IPS-18a (cell line): ENCODE measurements around the gene GPA33.

ENCODE experiments used
- H3K27ac ChIP-seq: one replicate; pipeline ENCODE4 v1.5.1; 2013; ENCODE audit warnings: low read length
- H3K27me3 ChIP-seq: one replicate; pipeline ENCODE4 v1.6.1; 2013; ENCODE audit warnings: mild to moderate bottlenecking, low read length; ENCODE audit not compliant: control insufficient read depth, insufficient read depth
- H3K36me3 ChIP-seq: one replicate; pipeline ENCODE4 v1.6.1; 2013; ENCODE audit warnings: low read depth, low read length; ENCODE audit not compliant: control insufficient read depth
- H3K4me1 ChIP-seq: one replicate; pipeline ENCODE4 v1.6.1; 2013; ENCODE audit warnings: low read depth, low read length; ENCODE audit not compliant: control insufficient read depth
- H3K4me3 ChIP-seq: one replicate; pipeline ENCODE4 v1.5.1; 2013; ENCODE audit warnings: low read length
- H3K9ac ChIP-seq: one replicate; pipeline ENCODE4 v1.6.1; 2013; ENCODE audit warnings: mild to moderate bottlenecking, low read length, moderate library complexity
- H3K9me3 ChIP-seq: one replicate; pipeline ENCODE4 v1.6.1; 2013; ENCODE audit warnings: low read depth, low read length; ENCODE audit not compliant: control insufficient read depth

Gene GPA33

GRCh38 chr1:167115655-167116054, 25.5 kb upstream of the GPA33 start:
- no peak overlapping the region for H3K9ac ChIP-seq
- H3K4me3 ChIP-seq: no peak overlapping the region
- peaks cover 6% of the 10 kb centered on the region for H3K4me1 ChIP-seq
- no peaks in the 10 kb centered on the region for H3K36me3 ChIP-seq
- no peaks in the 10 kb centered on the region for H3K9me3 ChIP-seq
- no peak overlapping the region for H3K27ac ChIP-seq
- no peaks in the 10 kb centered on the region for H3K27me3 ChIP-seq

DNA sequence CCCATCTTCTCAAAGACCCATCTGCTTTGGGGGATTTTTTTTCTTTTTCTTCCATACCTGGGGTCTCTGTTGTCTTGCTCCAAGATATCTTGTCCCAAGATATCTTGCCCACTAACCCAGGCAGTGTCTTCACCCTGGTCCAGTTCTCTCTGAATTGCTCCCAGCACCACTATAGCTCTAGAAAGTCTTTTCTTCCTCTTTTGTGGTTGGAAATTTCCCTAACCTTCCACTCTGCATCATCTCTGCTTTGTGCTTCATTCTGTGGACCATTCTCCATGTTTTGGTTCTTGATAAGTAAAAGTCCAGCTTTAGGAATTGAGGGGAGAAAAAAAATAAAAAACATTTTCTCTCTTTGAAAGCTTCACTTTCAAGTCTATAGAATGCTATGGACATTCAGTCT, 24.5 kb upstream of the GPA33 start:
- no peaks in the 10 kb centered on the region for H3K27me3 ChIP-seq
- H3K4me3 ChIP-seq: no peak overlapping the region
- H3K36me3 ChIP-seq: no peaks in the 10 kb centered on the region
- H3K9ac ChIP-seq: no peak overlapping the region
- peaks cover 6% of the 10 kb centered on the region for H3K4me1 ChIP-seq
- no peaks in the 10 kb centered on the region for H3K9me3 ChIP-seq
- no peak overlapping the region for H3K27ac ChIP-seq

DNA sequence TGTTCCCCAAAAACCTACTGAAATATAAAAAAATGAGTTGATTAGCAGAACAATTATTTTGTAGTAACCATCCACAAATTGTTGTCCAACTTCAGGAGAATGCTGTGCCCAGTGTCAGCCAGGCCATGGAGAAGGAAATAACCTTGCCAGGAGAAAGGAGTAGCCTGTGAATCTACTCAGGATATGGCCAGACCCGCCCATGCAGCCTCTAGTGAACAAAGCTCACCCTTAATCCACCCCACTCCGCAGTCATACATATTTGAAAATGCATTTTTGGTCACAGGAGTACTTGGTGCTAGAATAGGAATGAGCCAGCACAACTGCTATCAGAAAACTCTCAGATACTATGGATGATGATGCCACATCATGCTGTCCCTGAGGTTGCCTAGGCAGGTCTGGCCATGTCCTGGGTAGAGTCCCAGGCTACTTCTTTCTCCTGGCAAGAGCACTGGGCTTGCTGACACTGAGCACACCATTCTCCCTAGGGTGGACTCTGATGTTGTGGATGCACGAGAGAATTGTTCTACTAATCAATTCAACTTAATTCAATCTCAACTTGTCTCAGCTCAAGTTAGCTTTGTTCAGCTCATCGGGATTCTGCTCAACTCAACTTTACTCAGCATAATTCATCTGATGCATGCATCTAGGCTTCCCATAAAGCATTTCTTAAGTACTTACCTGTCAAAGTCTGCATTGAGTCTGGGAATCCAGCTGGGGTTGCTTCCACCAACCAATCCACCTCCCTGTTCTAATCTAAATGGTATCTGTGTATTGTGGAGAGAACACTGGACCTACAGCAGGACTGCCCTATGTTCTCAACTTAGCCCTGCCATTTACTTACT, 21.9 kb upstream of the GPA33 start:
- peaks cover 3% of the 10 kb centered on the region for H3K4me1 ChIP-seq
- no peak overlapping the region for H3K27ac ChIP-seq
- H3K27me3 ChIP-seq: no peaks in the 10 kb centered on the region
- H3K4me3 ChIP-seq: no peak overlapping the region
- H3K9me3 ChIP-seq: no peaks in the 10 kb centered on the region
- no peaks in the 10 kb centered on the region for H3K36me3 ChIP-seq
- H3K9ac ChIP-seq: no peak overlapping the region

- H3K27me3 ChIP-seq: no peaks in the 10 kb centered on the region
- H3K9ac ChIP-seq: no peak overlapping the region
- no peaks in the 10 kb centered on the region for H3K9me3 ChIP-seq
- H3K4me3 ChIP-seq: no peak overlapping the region
- H3K4me1 ChIP-seq: peaks cover 7% of the 10 kb centered on the region
- no peak overlapping the region for H3K27ac ChIP-seq
- H3K36me3 ChIP-seq: no peaks in the 10 kb centered on the region
Measured at GRCh38 chr1:167110586-167110985, 20.4 kb upstream of the GPA33 start.

DNA sequence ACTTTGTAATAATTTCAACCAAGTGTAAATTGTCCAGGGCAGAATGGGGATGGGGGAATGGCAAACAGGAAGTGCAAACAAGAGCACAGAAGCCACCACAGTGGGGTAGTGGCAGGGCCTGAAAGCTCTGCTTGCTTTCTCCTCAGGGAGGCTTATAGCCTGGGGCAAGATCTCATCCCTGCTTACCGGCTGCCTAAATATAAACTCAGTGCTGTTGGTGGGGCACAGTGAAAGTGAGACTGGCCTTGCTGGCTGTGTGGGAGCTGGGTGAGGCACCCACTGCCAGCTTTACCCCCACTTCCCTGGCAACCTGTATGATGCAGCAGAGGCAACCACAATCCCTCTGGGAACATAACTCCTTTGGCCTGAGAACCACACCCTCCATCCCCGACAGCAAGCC, 18.9 kb upstream of the GPA33 start:
- no peaks in the 10 kb centered on the region for H3K36me3 ChIP-seq
- H3K9me3 ChIP-seq: no peaks in the 10 kb centered on the region
- H3K27ac ChIP-seq: no peak overlapping the region
- H3K27me3 ChIP-seq: no peaks in the 10 kb centered on the region
- no peak overlapping the region for H3K4me3 ChIP-seq
- H3K9ac ChIP-seq: no peak overlapping the region
- H3K4me1 ChIP-seq: peaks cover 22% of the 10 kb centered on the region

GRCh38 chr1:167107456-167107855, 17.3 kb upstream of the GPA33 start:
- Histone ChIP-seq H3K9ac (no peak overlapping the region), H3K4me3 (no peak overlapping the region), H3K27ac (no peak overlapping the region), H3K9me3 (no peaks in the 10 kb centered on the region), H3K36me3 (no peaks in the 10 kb centered on the region), H3K4me1 (peaks cover 33% of the 10 kb centered on the region), H3K27me3 (no peaks in the 10 kb centered on the region)

GRCh38 chr1:167106119-167106461, 15.9 kb upstream of the GPA33 start:
- Histone ChIP-seq H3K9ac (no peak overlapping the region), H3K27me3 (no peaks in the 10 kb centered on the region), H3K27ac (no peak overlapping the region), H3K4me1 (peaks cover 33% of the 10 kb centered on the region), H3K9me3 (no peaks in the 10 kb centered on the region), H3K4me3 (no peak overlapping the region), H3K36me3 (no peaks in the 10 kb centered on the region)

- Histone ChIP-seq H3K9ac (no peak overlapping the region), H3K27ac (no peak overlapping the region), H3K4me1 (peaks cover 33% of the 10 kb centered on the region), H3K27me3 (no peaks in the 10 kb centered on the region), H3K36me3 (no peaks in the 10 kb centered on the region), H3K9me3 (no peaks in the 10 kb centered on the region), H3K4me3 (no peak overlapping the region)
Measured at GRCh38 chr1:167105271-167106118, 15.3 kb upstream of the GPA33 start.

GRCh38 chr1:167104256-167104633, 14.1 kb upstream of the GPA33 start:
- H3K4me3 ChIP-seq: no peak overlapping the region
- H3K9me3 ChIP-seq: no peaks in the 10 kb centered on the region
- no peaks in the 10 kb centered on the region for H3K36me3 ChIP-seq
- no peak overlapping the region for H3K27ac ChIP-seq
- H3K9ac ChIP-seq: no peak overlapping the region
- H3K27me3 ChIP-seq: no peaks in the 10 kb centered on the region
- H3K4me1 ChIP-seq: peaks cover 33% of the 10 kb centered on the region

- Histone ChIP-seq H3K27ac (no peak overlapping the region), H3K4me3 (no peak overlapping the region), H3K9ac (no peak overlapping the region), H3K36me3 (no peaks in the 10 kb centered on the region), H3K9me3 (no peaks in the 10 kb centered on the region), H3K4me1 (peaks cover 33% of the 10 kb centered on the region), H3K27me3 (no peaks in the 10 kb centered on the region)
Measured at GRCh38 chr1:167102906-167103573, 12.9 kb upstream of the GPA33 start.

GRCh38 chr1:167101754-167102153, 11.6 kb upstream of the GPA33 start:
- Histone ChIP-seq H3K9me3 (no peaks in the 10 kb centered on the region), H3K27ac (no peak overlapping the region), H3K9ac (no peak overlapping the region), H3K27me3 (no peaks in the 10 kb centered on the region), H3K36me3 (no peaks in the 10 kb centered on the region), H3K4me1 (peaks cover 33% of the 10 kb centered on the region), H3K4me3 (no peak overlapping the region)
